Upper lobe of right lung (tissue), 1 donor: ENCODE results near the gene DLG2. TPM values are rescaled to one million over a fixed set of nuclear protein-coding genes. Genes with fewer than 3 reads are reported as not detected.

ENCODE experiments used
- ATAC-seq: fragments of 200-7000 bp; cut with Tn5 transposase; one replicate; pipeline ENCODE4 v1.9.1; 2020; ENCODE audit warnings: mild to moderate bottlenecking, moderate library complexity
- DNase-seq: peaks from one replicate; pipeline ENCODE4 v3.0.0-alpha.2; 2020
- H3K27ac ChIP-seq: fragments of 200-600 bp; one replicate; pipeline ENCODE4 v1.8.0; 2022
- H3K27me3 ChIP-seq: fragments of 200-600 bp; one replicate; pipeline ENCODE4 v1.8.0; 2022; ENCODE audit warnings: mild to moderate bottlenecking
- H3K36me3 ChIP-seq: fragments of 200-600 bp; one replicate; pipeline ENCODE4 v1.8.0; 2022
- H3K4me1 ChIP-seq: fragments of 200-600 bp; one replicate; pipeline ENCODE4 v1.8.0; 2022
- H3K4me3 ChIP-seq: fragments of 200-600 bp; one replicate; pipeline ENCODE4 v1.8.0; 2022; ENCODE audit warnings: mild to moderate bottlenecking
- H3K9me3 ChIP-seq: fragments of 200-600 bp; one replicate; pipeline ENCODE4 v1.8.0; 2022
- CTCF ChIP-seq: fragments of 200-600 bp; IDR thresholded peaks from one replicate; pipeline ENCODE4 v1.8.0; 2022; ENCODE audit warnings: antibody characterized with exemption
- intact Hi-C: fragments of 100-400 bp; cut with DNase I; formaldehyde crosslinking; loops from one replicate; pipeline ENCODE4 v1.11.0; 2022
- total RNA-seq: library from RNA; stranded (reverse); fragmentation: NEBNext Ultra II Directional; extraction: Animal tissue kit (Norgen Biotek cat#: 25700); gene quantifications from one replicate; pipeline ENCODE4 v1.2.1, GENCODE V29; 2021
- donor health status: DM: no; HTN: yes; CAD: no; lungs with severe emphysema.

DLG2 gene
- total RNA-seq, 1 donor from 2014 or later: 9.7 TPM

- DNase-seq (no peak), ATAC-seq (no peak)
- no peaks in the 10 kb centered on the region for H3K27me3 ChIP-seq
- intact Hi-C loops: no loop called here
- no peak overlapping the region for H3K27ac ChIP-seq
- H3K4me3 ChIP-seq: no peak overlapping the region
- H3K36me3 ChIP-seq: no peaks in the 10 kb centered on the region
- no peak for TF ChIP-seq CTCF
- H3K9me3 ChIP-seq: no peaks in the 10 kb centered on the region
- H3K4me1 ChIP-seq: no peaks in the 10 kb centered on the region
Measured at GRCh38 chr11:83951521-83951920, 1675.6 kb downstream of the DLG2 start.

GRCh38 chr11:83948200-83948599, 1678.9 kb downstream of the DLG2 start:
- no peak overlapping the region for H3K27ac ChIP-seq
- no peak for TF ChIP-seq CTCF
- H3K27me3 ChIP-seq: no peaks in the 10 kb centered on the region
- ATAC-seq: no peak
- H3K4me3 ChIP-seq: no peak overlapping the region
- DNase-seq: no peak
- no peaks in the 10 kb centered on the region for H3K9me3 ChIP-seq
- no peaks in the 10 kb centered on the region for H3K36me3 ChIP-seq
- intact Hi-C loops: no loop called here
- no peaks in the 10 kb centered on the region for H3K4me1 ChIP-seq

GRCh38 chr11:83945976-83946375, 1681.2 kb downstream of the DLG2 start:
- Histone ChIP-seq H3K4me1 (no peaks in the 10 kb centered on the region), H3K27ac (no peak overlapping the region), H3K9me3 (no peaks in the 10 kb centered on the region), H3K27me3 (no peaks in the 10 kb centered on the region), H3K4me3 (no peak overlapping the region), H3K36me3 (no peaks in the 10 kb centered on the region)
- TF ChIP-seq CTCF: no peak
- intact Hi-C loops: no loop called here
- DNase-seq (no peak), ATAC-seq (no peak)

- Histone ChIP-seq H3K27me3 (no peaks in the 10 kb centered on the region), H3K4me3 (no peak overlapping the region), H3K36me3 (no peaks in the 10 kb centered on the region), H3K4me1 (no peaks in the 10 kb centered on the region), H3K9me3 (no peaks in the 10 kb centered on the region), H3K27ac (no peak overlapping the region)
- no peak for DNase-seq
- ATAC-seq: no peak
- no peak for TF ChIP-seq CTCF
- intact Hi-C loops: no loop called here
Measured at GRCh38 chr11:83941050-83941449, 1686.1 kb downstream of the DLG2 start.

- no peak overlapping the region for H3K4me3 ChIP-seq
- DNase-seq: no peak
- no peak for ATAC-seq
- no peaks in the 10 kb centered on the region for H3K27me3 ChIP-seq
- H3K36me3 ChIP-seq: no peaks in the 10 kb centered on the region
- no peaks in the 10 kb centered on the region for H3K9me3 ChIP-seq
- intact Hi-C loops: no loop called here
- TF ChIP-seq CTCF: no peak
- no peak overlapping the region for H3K27ac ChIP-seq
- H3K4me1 ChIP-seq: no peaks in the 10 kb centered on the region
Measured at GRCh38 chr11:83938148-83938547, 1689.0 kb downstream of the DLG2 start.

- H3K4me3 ChIP-seq: no peak overlapping the region
- intact Hi-C loops: no loop called here
- H3K4me1 ChIP-seq: no peaks in the 10 kb centered on the region
- TF ChIP-seq CTCF: no peak
- ATAC-seq: no peak
- H3K36me3 ChIP-seq: no peaks in the 10 kb centered on the region
- DNase-seq: no peak
- no peaks in the 10 kb centered on the region for H3K27me3 ChIP-seq
- no peak overlapping the region for H3K27ac ChIP-seq
- H3K9me3 ChIP-seq: no peaks in the 10 kb centered on the region
Measured at GRCh38 chr11:83933008-83933407, 1694.1 kb downstream of the DLG2 start.
